22Rv1 (cell line): ENCODE data around the gene COL4A1.

Source experiments
- ZFX ChIP-seq: fragments of 450-650 bp; IDR thresholded peaks from 2 replicates; pipeline ENCODE4 v1.6.1; 2017; ENCODE audit warnings: antibody characterized with exemption, borderline replicate concordance
- TF ChIP-seq, protein P1 (sequence below): fragments of 450-650 bp; IDR thresholded peaks from 2 replicates; pipeline ENCODE4 v1.5.1; 2017; ENCODE audit warnings: mild to moderate bottlenecking

DNA sequence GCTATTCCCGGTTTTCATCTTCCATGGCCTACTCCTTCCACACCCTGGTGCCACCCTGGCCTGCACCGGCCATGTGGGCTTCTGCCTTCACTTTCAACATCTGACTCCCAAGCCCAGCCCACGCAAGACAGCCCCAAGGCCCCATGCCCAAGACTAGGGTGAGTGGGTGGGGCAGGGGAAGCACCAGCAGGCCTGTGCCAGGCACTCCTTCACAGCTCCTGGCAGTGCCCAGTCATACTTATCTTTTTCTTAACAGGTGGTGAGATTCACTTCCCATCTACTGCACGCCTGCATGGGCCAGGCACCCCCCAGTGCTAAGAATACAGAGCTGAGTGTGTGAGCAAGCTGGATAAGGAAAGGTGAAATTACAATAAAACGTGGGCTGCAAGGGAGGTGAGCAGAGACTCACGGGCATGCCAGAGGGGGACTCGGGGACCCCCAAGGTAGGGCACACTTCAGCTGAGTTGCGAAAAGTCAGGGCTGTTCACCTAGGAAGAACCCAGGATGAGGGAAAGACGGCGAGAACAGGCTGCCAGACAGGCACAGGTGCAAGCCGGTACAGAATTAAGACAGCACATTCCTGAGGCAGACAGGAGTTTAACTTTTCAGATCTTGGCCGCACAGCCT lies 55.7 kb downstream of the COL4A1 start:
- TF ChIP-seq, protein P1, sequence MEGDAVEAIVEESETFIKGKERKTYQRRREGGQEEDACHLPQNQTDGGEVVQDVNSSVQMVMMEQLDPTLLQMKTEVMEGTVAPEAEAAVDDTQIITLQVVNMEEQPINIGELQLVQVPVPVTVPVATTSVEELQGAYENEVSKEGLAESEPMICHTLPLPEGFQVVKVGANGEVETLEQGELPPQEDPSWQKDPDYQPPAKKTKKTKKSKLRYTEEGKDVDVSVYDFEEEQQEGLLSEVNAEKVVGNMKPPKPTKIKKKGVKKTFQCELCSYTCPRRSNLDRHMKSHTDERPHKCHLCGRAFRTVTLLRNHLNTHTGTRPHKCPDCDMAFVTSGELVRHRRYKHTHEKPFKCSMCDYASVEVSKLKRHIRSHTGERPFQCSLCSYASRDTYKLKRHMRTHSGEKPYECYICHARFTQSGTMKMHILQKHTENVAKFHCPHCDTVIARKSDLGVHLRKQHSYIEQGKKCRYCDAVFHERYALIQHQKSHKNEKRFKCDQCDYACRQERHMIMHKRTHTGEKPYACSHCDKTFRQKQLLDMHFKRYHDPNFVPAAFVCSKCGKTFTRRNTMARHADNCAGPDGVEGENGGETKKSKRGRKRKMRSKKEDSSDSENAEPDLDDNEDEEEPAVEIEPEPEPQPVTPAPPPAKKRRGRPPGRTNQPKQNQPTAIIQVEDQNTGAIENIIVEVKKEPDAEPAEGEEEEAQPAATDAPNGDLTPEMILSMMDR: no peak
- TF ChIP-seq ZFX: no peak
